ENCODE measurements around the gene MYBPC1. TPM values are rescaled to one million over a fixed set of nuclear protein-coding genes. Genes with fewer than 3 reads are reported as not detected.
"Not testable (repeated sequence)": the region's sequence is repeated elsewhere in the genome, so short reads cannot be mapped to it uniquely, and the experiment has no call there.

MYBPC1 gene
- total RNA-seq, 2 donors from 2014 or later, result 5.6 to 10.2 TPM

DNA sequence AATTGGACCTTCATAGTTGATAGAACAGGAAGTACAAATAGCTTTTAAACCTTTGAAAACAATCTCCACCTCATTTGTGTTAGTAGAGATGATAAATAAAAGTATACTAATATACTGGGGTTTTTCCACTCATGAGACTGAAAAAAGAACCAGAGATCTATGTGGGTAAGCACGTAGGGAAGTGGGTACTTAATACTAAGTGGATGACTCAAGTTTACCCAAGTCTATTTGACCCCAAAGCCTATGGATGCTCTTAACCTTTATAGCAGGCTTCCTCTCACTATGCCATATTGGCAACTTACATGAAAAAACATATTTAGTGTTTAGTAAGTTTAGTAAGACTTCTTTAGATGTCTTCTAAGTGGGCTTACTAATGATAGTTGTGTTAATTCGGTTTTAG, 53.4 kb downstream of the MYBPC1 start:
- intact Hi-C loops (cut with DNase I), result no loop called here
- ATAC-seq, result no peak
- no peak for DNase-seq

DNA sequence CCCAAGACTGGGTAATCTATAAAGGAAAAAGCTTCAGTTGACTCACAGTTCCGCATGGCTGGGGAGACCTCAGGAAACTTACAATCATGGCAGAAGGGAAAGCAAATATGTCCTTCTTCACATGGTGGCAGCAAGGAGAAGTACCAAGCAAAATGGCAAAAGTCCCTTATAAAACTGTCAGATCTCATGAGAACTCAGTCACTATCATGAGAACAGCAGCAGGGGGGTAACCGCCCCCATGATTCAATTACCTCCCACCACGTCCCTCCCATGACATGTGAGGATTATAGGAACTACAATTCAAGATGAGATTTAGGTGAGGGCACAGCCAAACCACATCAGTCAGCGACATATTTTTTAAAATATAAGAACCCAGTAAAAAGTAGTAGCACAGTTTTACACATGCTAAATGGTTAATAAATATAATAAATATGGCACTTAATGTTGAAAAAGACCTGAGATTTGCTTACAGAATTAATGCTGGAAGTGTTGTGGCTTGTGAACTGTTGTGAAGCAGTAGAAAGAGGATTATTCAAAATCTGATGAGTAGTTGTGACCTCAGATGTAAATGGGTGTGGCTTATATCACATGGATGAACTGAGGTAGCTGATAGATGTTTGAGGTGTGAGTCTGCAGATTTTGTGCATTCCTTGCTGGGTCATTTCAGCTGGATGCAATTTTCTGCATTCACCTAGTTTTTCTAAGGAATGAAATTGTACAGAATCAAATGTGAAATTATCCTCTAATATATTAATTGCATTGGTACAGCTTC, 55.8 kb downstream of the MYBPC1 start:
- intact Hi-C loops (cut with DNase I), result no loop called here
- ATAC-seq (no peak), DNase-seq (no peak)

DNA sequence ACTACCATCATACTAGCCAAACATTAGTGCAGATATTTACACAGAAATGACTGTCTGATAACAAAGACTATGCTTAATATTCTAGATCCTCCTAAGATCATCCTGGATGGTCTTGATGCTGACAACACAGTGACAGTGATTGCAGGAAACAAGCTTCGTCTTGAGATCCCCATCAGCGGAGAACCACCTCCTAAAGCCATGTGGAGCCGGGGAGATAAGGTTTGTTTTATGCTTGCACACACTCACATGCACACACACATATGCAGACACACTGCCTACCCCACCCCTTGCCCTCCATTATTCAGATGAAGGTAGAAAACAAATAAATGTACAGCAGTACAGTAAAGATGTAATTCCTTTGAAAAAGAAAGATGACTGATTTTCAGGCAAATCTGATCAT, 58.3 kb downstream of the MYBPC1 start:
- ATAC-seq (no peak), DNase-seq (no peak)
- intact Hi-C loops (cut with DNase I), result no loop called here

DNA sequence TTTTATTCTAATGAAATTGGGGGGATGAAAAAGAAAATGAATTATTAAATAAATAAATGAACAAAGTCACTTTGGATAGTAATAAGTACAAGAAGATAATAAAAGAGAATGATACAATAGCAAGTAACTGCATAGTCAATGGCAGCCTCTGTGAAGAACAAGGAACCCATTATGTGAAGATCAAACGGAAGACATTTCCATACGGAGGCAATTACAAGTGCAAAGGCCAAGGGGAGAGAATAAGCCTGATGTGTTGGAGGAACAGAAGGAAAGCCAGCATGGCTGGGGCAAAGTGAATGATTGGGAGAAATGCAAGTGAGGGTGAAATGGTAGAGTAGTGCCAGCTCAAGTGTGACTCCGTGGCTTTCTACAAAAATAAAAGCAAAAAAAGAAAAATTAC, 58.7 kb downstream of the MYBPC1 start:
- ATAC-seq (no peak), DNase-seq (no peak)
- intact Hi-C loops (cut with DNase I), result no loop called here

DNA sequence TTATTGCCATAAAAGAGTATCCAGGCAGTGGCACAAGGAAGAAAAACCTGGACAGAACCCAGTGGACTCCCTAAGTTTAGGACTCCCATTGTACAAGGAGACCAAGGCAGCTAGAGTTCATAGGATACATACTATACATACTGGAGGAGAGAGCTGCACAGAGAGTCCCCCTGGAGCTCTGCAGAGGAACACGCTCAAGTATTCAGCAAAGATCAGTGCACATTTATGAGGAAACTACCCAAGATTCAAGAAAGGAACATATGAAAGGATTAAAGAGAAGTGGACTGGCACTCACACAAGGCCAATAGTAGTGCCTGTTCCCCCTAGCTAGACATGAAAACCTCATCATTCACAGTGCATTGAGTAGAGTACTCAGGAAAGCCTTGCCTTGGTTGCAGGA, 59.7 kb downstream of the MYBPC1 start:
- intact Hi-C loops (cut with DNase I), result no loop called here
- no peak for DNase-seq
- no peak for ATAC-seq

DNA sequence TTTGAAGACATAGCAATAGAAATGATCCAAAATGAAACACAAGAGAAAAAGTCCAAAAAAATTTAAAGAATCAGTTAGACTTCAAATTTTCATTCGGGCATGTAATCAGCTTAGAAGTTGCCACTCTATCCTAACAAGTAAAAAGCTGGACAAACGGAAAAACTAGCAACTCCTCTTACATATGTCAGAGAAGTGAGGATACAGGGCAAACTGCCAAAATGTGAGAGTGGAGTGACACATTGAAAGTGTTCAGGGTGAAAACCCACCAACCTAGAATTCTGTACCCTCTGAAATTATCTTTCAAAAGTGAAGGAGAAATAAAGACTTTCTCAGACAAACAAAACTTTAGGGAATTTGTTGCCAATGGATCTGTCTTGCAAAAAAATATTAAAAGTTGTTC, 60.6 kb downstream of the MYBPC1 start:
- DNase-seq (no peak), ATAC-seq (no peak)
- intact Hi-C loops (cut with DNase I), result no loop called here

DNA sequence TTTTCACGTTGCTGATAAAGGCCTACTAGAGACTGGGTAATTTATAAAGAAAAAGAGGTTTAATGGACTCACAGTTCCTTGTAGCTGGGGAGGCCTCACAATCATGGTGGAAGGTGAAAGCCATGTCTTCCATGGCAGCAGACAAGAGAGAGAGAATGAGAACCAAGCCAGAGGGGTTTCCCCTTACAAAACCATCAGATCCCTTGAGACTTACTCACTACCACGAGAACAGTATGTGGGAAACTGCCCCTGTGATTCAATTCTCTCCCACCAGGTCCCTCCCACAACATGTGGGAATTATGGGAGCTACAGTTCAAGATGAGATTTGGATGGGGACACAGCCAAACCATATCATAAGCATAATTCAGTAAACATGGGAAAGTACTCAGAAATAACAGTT, 65.9 kb downstream of the MYBPC1 start:
- DNase-seq; intact Hi-C loops (cut with DNase I); ATAC-seq: not testable (repeated sequence)

DNA sequence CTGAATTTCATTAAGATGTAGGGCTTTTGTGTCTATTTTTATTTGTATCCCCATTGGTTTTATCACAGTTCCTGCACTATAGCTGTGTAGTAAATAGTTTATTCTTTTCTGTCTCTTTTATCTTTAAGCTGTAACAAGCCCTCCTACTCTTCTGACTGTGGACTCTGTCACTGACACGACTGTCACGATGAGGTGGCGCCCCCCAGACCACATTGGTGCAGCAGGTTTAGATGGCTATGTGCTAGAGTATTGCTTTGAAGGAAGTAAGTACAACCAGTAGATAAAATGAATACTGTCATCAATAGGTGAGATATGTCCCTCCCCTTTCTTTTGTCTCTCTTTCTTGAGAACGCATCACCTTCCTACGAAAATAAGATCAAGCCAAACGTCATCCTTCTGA, 68.5 kb downstream of the MYBPC1 start:
- DNase-seq (no peak), ATAC-seq (no peak)
- intact Hi-C loops (cut with DNase I), result no loop called here

DNA sequence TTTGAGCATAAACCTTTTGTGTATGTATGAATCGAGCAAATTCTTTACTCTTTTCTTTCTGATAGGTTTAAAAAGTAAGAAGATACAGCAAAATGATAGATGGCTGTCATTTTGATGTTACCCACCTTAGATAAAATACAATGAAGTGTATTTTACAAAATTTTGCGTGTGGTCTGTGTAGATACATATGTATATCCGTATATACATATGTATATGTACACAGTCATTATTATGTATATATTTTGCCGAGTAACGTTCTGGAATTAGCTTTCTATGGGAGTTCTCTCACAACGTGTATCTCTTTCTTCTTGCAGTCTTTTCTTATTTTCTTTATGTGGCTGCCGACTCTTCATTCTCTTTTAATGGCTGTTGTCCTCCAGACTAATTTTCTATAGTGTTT, 70.2 kb downstream of the MYBPC1 start:
- ATAC-seq (no peak), DNase-seq (no peak)
- intact Hi-C loops (cut with DNase I), result no loop called here

DNA sequence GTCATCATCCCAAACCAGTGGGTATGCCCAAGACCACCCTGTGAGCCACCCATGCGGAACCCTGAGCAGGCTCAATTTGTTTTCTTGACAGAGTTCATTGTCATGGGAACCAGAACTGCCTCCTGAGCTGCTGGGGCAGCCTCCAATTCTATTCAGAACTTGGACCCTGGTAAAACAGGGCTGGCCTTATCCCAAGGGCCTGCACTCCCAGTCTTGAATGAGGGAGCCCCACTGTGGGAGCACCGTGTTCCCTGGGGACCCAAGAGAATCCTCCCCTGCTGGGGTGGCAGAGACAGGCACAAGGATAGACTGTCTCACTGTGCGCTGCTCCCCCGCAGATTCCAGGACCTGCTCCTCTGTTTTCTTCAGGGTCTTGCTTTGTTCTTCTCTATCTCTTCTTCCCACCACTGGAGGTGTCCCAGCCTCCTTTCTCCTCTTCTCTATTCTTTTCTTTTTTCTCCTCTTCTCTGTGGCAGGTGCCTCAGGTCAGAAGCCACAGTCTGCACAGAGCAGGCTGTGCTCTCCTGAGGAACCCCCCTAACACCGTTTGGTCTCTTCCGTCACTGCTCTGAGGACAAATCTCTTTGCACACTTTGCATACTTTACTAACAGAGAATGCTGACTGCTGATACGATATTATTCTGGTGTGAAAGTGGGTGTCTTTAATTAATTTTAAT, 71.4 kb downstream of the MYBPC1 start:
- intact Hi-C loops (cut with DNase I), result no loop called here
- ATAC-seq (no peak), DNase-seq (no peak)

DNA sequence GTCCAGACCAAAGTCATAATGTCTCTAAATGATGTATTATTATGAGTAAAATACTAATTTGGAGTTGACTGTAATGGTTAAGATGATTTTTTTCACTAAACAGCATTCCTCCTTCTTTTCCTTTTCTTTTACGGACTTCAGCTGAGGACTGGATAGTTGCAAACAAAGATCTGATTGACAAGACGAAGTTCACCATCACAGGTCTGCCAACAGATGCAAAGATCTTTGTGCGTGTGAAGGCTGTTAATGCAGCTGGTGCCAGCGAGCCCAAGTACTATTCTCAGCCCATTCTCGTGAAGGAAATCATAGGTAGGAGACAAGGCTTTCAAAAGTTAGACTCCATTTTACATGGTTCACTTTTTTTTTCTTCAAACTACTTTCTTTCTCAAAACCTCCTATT, 72.8 kb downstream of the MYBPC1 start:
- ATAC-seq (no peak), DNase-seq (no peak)
- intact Hi-C loops (cut with DNase I), result no loop called here

DNA sequence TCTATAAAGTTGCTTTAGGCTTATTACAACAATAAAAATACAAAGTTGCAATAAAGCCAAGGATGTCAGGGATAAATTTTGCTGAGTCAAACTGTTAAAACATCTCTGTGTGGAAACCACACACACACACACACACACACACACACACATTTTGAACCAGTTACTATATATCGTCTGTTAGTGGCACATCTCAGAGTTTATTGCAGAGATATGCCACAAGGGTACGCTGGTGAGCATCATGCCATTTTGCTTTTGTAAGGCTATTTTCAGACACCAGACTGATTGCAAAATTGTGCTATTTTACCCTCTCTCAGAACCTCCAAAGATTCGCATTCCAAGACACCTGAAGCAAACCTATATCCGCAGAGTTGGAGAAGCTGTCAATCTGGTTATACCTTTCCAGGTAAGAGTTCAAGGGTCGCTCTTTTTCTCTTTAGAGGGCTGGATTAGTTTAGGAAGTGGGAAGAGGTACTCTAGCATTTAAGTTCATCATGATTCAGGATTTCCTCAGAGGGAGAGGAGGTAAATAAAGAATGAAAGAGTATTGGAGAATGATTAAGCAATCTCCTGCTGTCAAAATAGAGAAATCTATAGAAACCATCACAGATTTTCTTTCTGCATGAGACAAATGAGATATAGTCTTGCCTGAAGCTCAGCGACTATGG, 75.4 kb downstream of the MYBPC1 start:
- DNase-seq (no peak), ATAC-seq (peak; percentile 65 to 67)
- intact Hi-C loops (cut with DNase I), result no loop called here

DNA sequence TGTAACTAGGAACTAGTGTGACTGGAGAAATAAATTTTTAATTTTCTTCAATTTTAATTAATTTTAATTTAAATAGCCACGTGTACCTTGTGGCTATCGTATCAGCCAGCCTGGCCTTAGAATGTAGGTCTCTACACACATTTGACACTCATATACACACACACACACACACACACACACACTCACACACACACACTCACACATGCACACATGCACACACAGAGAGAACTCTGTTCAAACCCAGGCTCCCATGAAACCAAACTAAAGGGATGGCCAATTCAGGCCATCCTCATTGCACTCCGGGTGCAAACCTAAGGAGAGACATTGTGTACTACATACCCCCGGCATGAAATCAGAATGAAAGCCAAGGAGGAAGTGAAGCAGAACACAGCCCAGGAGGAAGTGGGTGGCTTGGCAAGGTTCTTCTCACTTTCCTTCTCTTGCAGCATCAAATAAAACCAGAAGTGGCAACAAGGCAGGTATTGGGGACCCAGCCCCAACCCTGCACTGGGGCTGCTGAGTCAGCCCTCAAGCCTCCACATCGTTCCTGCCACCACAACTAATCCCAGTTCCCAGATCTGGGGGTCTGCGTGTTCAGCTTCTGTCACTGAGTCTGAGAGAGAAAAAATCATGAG, 76.5 kb downstream of the MYBPC1 start:
- intact Hi-C loops (cut with DNase I), result no loop called here
- ATAC-seq (peak; percentile 47 to 78), DNase-seq (no peak)

DNA sequence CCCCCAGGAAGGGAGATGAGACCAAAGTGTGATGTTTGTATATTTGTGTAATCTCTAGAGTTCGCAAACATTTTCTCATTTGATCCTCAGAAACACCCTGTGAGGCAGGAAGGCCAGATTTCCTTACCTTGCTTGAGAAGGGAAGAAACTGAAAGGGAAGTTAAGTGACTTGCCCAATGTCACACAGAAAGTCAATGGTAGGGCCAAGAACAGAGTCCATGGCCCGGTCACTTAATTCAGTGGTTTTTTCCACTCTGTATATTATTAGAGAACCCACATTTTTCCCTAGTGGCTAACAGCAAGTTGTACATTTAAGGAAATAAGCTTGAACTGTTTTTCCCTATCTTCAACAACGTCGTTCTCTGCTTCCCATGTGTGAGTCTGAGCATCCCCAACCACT, 77.1 kb downstream of the MYBPC1 start:
- ATAC-seq (peak; percentile 5 to 20), DNase-seq (no peak)
- intact Hi-C loops (cut with DNase I), result no loop called here

DNA sequence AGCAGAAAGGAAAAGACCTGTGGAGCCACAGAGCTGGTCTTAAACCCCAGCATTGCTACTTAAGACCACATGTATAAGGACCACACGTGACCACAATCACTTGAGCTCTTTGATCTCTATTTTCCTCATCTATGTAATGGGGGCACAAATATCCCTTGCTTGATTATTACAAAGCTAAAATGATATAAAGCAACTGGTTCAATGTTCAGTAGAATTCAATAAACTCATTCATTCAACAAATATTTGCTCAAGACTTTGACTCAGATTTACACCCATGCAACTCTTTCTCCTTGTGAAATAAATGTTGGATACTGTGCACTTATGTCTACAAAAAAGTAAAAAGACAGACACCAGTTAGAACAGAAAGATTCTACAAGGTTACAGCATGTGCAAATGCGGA, 80.8 kb downstream of the MYBPC1 start:
- ATAC-seq (no peak), DNase-seq (no peak)
- intact Hi-C loops (cut with DNase I), result no loop called here

DNA sequence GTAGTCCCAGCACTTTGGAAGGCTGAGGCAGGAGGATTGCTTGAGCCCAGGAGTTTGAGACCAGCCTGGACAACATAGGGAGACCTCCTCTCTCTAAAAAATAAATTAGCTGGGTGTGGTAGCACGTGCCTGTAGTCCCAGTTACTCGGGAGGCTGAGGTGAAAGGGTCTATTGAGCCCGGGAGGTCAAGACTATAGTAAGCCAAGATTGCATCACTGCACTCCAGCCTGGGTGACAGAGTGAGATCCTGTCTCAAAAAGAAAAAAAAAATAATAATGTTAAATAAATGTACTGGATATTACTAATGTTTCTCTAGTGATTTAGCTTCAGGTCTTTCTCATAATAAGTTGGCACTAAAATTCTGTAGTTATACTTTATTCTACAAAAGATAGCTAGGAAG, 81.7 kb downstream of the MYBPC1 start:
- ATAC-seq; intact Hi-C loops (cut with DNase I); DNase-seq: not testable (repeated sequence)

DNA sequence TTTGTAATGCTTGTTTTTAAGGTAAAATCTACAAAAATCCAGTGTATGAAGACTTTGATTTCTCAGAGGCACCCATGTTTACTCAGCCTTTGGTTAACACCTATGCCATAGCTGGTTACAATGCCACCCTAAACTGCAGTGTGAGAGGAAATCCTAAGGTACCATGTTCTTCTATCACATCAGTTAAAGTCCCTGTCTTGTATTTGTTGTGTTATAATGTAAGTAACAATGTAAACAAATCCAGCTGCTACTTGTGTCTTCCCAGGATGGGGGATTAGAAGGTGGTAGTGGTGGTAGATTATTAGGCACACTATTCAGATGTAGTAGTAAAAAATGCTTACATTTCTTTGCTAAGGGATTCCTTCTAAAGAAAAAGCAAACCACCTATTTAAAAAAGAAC, 83.3 kb downstream of the MYBPC1 start:
- ATAC-seq (no peak), DNase-seq (no peak)
- intact Hi-C loops (cut with DNase I), result no loop called here

DNA sequence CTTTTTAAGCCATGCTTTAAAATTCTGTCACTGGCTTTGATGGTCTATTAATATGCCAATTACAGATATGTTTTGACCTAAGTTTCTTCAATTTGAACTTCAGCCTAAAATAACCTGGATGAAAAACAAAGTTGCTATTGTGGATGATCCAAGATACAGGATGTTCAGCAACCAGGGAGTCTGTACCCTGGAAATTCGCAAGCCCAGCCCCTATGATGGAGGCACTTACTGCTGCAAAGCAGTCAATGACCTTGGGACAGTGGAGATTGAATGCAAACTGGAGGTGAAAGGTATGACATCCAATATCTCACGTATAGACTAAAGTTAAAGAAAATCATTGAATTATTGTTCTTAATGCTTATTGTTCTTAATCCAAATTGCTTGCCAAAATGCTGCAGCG, 85.5 kb downstream of the MYBPC1 start:
- intact Hi-C loops (cut with DNase I), result no loop called here
- no peak for DNase-seq
- peak; percentile 69 to 85 for ATAC-seq

DNA sequence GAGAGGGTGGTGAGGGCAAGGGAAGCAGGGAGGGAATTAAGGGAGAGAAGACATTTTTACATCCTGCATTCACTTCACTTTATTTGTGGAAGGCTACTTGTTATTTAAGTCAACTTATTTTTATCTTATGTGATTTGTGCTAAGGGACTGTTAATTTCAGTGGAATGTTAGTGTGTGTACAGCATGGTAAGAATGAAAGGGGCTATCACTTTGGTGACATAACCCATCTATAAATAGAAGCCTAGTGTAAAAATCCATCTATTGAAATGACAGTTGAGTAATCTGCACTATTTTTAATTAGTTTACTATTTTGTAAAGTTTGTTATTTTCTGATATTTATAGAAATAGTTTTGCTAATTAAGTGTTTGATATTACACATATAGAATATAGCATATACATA, 85.9 kb downstream of the MYBPC1 start:
- intact Hi-C loops (cut with DNase I), result no loop called here
- DNase-seq (no peak), ATAC-seq (peak; percentile 21 to 73)

DNA sequence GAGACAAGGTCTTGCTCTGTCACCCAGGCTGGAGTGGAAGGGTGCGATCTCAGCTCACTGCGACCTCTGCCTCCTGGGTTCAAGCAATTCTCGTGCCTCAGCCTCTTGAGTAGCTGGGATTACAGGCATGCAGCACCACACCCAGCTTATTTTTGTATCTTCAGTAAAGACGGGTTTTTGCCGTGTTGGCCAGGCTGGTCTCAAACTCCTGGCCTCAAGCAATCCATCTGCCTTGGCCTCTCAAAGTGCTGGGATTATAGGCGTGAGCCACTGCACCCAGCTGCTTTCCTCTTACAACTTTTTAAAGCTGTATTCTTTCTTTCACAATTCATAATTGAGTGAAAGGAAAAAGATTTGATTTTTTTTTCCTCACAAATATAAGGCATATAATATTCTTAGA, 86.9 kb downstream of the MYBPC1 start:
- intact Hi-C loops (cut with DNase I); DNase-seq; ATAC-seq: not testable (repeated sequence)

All from left cardiac atrium (tissue), 4 donors.